HepG2 (cell line): Measurements from ENCODE around the gene WDR13. TPM values are rescaled to one million over a fixed set of nuclear protein-coding genes. Genes with fewer than 3 reads are reported as not detected.

ENCODE experiments used
- IKZF4 ChIP-seq: sonication (generic); formaldehyde crosslinking; IDR thresholded peaks from 2 replicates; pipeline ENCODE4 v1.5.1; 2020; ENCODE audit warnings: borderline replicate concordance, mild to moderate bottlenecking, low read depth, missing genetic modification reagents; ENCODE audit errors: not compliant biosample characterization
- JARID2 ChIP-seq: sonication (generic); formaldehyde crosslinking; IDR thresholded peaks from 2 replicates; pipeline ENCODE4 v1.8.1; 2023; ENCODE audit warnings: missing genetic modification reagents, inconsistent platforms; ENCODE audit not compliant: insufficient replicate concordance
- PHF8 ChIP-seq: sonication (generic); formaldehyde crosslinking; IDR thresholded peaks from 2 replicates; pipeline ENCODE4 v1.5.0; 2020; ENCODE audit warnings: missing genetic modification reagents
- POLR2AphosphoS2 ChIP-seq: IDR thresholded peaks from 2 replicates; pipeline ENCODE4 v1.6.1; 2011; ENCODE audit warnings: low read depth, low read length, improper control_type of control experiment
- ZBTB3 ChIP-seq: sonication (generic); formaldehyde crosslinking; IDR thresholded peaks from 2 replicates; pipeline ENCODE4 v1.4.0; 2020; ENCODE audit warnings: low read depth, mild to moderate bottlenecking, moderate library complexity, missing genetic modification reagents, borderline replicate concordance
- ZNF124 ChIP-seq: sonication (generic); formaldehyde crosslinking; IDR thresholded peaks from 2 replicates; pipeline ENCODE4 v1.4.0; 2020; ENCODE audit warnings: missing genetic modification reagents
- ZNF230 ChIP-seq: sonication (generic); formaldehyde crosslinking; IDR thresholded peaks from 2 replicates; pipeline ENCODE4 v1.4.0; 2020; ENCODE audit warnings: mild to moderate bottlenecking, missing genetic modification reagents
- ZNF772 ChIP-seq: sonication (generic); formaldehyde crosslinking; IDR thresholded peaks from 2 replicates; pipeline ENCODE4 v1.5.0; 2020; ENCODE audit warnings: mild to moderate bottlenecking, missing genetic modification reagents
- polyA plus RNA-seq, 8 experiments: library from polyadenylated mRNA; depleted of rRNA in 3 of 8; stranded (reverse) in 7 of 8; unstranded in 1 of 8; fragments of >200 nt; fragmentation: Illumina TruSeq in 4 of 8; extraction: Trizol in 4 of 8; gene quantifications; 2 replicates each; pipeline versions ENCODE4 v1.2.1 to v1.2.3, GENCODE V29; 2011 to 2016; ENCODE audit warnings: low read depth in 4 of 8, missing spikeins in 1 of 8, mixed read lengths in 1 of 8; ENCODE audit not compliant: insufficient read depth in 1 of 8
- total RNA-seq, 5 experiments: library from RNA; depleted of rRNA; stranded (reverse); fragments of >200 nt; fragmentation: Illumina TruSeq; extraction: Trizol; gene quantifications; 2 replicates each; pipeline ENCODE4 v1.2.3, GENCODE V29; 2016; ENCODE audit warnings: low read depth in 1 of 5
- TF ChIP-seq, protein P1 (sequence below): sonication (generic); formaldehyde crosslinking; IDR thresholded peaks from 2 replicates; pipeline ENCODE4 v1.4.0; 2020; ENCODE audit warnings: missing genetic modification reagents
- TF ChIP-seq, protein P2 (sequence below): IDR thresholded peaks from 2 replicates; pipeline ENCODE4 v1.6.1; 2016; ENCODE audit warnings: low read depth, borderline replicate concordance
- TF ChIP-seq, protein P3 (sequence below): sonication (generic); formaldehyde crosslinking; IDR thresholded peaks from 2 replicates; pipeline ENCODE4 v1.4.0; 2020; ENCODE audit warnings: mild to moderate bottlenecking, missing genetic modification reagents
- TF ChIP-seq, protein P4 (sequence below): sonication (generic); formaldehyde crosslinking; IDR thresholded peaks from 2 replicates; pipeline ENCODE4 v1.5.0; 2020; ENCODE audit warnings: missing genetic modification reagents
- TF ChIP-seq, protein P5 (sequence below): IDR thresholded peaks from 2 replicates; pipeline ENCODE4 v1.6.1; 2016; ENCODE audit warnings: low read depth, missing genetic modification reagents, missing compliant biosample characterization
- TF ChIP-seq, protein P6 (sequence below): IDR thresholded peaks from 2 replicates; pipeline ENCODE4 v1.4.0; 2020; ENCODE audit warnings: mild to moderate bottlenecking, missing genetic modification reagents

Gene WDR13
- total and polyA plus RNA-seq, 2 of the 13 experiments (the other 11 are each of a cell fraction or from before 2014, with no cell fraction given): 28.7 to 37.1 TPM

DNA sequence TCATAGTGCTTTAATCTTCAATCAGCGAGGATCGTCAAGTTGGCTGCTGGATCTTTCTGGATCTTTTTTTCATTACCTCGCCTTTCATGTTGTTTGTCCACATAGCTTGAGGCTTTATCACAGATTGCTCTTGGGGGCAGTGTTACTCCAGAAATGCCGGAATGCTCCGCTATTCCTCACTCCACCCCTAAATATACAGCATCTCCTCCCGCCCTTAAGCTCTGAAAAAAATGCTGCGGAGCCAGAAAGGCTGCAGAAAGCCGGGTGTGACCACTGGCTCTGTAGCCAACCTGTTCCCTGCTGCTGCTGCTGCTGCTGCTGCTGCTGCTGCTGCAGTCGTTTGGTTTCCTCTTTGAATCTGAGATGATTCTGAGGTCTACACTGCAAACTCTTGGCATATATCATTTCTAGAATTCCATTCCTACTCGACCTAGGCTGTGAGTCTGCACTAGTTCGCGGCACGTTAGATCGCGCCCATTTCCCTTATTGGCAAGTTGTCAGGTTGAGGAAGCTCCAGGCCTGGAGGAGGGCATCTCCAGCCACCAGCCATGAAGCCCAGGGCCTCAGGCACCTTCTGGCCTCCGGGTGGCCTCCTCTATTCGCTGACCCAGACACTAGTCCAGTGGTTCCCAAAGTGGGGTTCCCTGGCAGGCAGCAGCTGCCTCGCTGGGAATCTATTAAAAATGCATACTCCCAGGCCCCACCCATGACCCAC, 34.2 kb downstream of the WDR13 start (continued):
- TF ChIP-seq POLR2AphosphoS2 (no peak), ZNF772 (CRISPR knock-in tag) (no peak), ZNF230 (no peak), JARID2 (CRISPR knock-in tag) (no peak), ZNF124 (CRISPR knock-in tag) (no peak), IKZF4 (CRISPR knock-in tag) (no peak), PHF8 (no peak), ZBTB3 (CRISPR knock-in tag) (no peak)
- TF ChIP-seq, protein P1, sequence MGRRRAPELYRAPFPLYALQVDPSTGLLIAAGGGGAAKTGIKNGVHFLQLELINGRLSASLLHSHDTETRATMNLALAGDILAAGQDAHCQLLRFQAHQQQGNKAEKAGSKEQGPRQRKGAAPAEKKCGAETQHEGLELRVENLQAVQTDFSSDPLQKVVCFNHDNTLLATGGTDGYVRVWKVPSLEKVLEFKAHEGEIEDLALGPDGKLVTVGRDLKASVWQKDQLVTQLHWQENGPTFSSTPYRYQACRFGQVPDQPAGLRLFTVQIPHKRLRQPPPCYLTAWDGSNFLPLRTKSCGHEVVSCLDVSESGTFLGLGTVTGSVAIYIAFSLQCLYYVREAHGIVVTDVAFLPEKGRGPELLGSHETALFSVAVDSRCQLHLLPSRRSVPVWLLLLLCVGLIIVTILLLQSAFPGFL (CRISPR knock-in tag): no peak
- TF ChIP-seq, protein P2, sequence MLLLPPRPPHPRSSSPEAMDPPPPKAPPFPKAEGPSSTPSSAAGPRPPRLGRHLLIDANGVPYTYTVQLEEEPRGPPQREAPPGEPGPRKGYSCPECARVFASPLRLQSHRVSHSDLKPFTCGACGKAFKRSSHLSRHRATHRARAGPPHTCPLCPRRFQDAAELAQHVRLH (CRISPR knock-in tag): no peak
- TF ChIP-seq, protein P3, sequence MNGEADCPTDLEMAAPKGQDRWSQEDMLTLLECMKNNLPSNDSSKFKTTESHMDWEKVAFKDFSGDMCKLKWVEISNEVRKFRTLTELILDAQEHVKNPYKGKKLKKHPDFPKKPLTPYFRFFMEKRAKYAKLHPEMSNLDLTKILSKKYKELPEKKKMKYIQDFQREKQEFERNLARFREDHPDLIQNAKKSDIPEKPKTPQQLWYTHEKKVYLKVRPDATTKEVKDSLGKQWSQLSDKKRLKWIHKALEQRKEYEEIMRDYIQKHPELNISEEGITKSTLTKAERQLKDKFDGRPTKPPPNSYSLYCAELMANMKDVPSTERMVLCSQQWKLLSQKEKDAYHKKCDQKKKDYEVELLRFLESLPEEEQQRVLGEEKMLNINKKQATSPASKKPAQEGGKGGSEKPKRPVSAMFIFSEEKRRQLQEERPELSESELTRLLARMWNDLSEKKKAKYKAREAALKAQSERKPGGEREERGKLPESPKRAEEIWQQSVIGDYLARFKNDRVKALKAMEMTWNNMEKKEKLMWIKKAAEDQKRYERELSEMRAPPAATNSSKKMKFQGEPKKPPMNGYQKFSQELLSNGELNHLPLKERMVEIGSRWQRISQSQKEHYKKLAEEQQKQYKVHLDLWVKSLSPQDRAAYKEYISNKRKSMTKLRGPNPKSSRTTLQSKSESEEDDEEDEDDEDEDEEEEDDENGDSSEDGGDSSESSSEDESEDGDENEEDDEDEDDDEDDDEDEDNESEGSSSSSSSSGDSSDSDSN (CRISPR knock-in tag): no peak
- TF ChIP-seq, protein P4, sequence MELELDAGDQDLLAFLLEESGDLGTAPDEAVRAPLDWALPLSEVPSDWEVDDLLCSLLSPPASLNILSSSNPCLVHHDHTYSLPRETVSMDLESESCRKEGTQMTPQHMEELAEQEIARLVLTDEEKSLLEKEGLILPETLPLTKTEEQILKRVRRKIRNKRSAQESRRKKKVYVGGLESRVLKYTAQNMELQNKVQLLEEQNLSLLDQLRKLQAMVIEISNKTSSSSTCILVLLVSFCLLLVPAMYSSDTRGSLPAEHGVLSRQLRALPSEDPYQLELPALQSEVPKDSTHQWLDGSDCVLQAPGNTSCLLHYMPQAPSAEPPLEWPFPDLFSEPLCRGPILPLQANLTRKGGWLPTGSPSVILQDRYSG (CRISPR knock-in tag): no peak
- TF ChIP-seq, protein P5, sequence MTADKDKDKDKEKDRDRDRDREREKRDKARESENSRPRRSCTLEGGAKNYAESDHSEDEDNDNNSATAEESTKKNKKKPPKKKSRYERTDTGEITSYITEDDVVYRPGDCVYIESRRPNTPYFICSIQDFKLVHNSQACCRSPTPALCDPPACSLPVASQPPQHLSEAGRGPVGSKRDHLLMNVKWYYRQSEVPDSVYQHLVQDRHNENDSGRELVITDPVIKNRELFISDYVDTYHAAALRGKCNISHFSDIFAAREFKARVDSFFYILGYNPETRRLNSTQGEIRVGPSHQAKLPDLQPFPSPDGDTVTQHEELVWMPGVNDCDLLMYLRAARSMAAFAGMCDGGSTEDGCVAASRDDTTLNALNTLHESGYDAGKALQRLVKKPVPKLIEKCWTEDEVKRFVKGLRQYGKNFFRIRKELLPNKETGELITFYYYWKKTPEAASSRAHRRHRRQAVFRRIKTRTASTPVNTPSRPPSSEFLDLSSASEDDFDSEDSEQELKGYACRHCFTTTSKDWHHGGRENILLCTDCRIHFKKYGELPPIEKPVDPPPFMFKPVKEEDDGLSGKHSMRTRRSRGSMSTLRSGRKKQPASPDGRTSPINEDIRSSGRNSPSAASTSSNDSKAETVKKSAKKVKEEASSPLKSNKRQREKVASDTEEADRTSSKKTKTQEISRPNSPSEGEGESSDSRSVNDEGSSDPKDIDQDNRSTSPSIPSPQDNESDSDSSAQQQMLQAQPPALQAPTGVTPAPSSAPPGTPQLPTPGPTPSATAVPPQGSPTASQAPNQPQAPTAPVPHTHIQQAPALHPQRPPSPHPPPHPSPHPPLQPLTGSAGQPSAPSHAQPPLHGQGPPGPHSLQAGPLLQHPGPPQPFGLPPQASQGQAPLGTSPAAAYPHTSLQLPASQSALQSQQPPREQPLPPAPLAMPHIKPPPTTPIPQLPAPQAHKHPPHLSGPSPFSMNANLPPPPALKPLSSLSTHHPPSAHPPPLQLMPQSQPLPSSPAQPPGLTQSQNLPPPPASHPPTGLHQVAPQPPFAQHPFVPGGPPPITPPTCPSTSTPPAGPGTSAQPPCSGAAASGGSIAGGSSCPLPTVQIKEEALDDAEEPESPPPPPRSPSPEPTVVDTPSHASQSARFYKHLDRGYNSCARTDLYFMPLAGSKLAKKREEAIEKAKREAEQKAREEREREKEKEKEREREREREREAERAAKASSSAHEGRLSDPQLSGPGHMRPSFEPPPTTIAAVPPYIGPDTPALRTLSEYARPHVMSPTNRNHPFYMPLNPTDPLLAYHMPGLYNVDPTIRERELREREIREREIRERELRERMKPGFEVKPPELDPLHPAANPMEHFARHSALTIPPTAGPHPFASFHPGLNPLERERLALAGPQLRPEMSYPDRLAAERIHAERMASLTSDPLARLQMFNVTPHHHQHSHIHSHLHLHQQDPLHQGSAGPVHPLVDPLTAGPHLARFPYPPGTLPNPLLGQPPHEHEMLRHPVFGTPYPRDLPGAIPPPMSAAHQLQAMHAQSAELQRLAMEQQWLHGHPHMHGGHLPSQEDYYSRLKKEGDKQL (CRISPR knock-in tag): no peak
- TF ChIP-seq, protein P6, sequence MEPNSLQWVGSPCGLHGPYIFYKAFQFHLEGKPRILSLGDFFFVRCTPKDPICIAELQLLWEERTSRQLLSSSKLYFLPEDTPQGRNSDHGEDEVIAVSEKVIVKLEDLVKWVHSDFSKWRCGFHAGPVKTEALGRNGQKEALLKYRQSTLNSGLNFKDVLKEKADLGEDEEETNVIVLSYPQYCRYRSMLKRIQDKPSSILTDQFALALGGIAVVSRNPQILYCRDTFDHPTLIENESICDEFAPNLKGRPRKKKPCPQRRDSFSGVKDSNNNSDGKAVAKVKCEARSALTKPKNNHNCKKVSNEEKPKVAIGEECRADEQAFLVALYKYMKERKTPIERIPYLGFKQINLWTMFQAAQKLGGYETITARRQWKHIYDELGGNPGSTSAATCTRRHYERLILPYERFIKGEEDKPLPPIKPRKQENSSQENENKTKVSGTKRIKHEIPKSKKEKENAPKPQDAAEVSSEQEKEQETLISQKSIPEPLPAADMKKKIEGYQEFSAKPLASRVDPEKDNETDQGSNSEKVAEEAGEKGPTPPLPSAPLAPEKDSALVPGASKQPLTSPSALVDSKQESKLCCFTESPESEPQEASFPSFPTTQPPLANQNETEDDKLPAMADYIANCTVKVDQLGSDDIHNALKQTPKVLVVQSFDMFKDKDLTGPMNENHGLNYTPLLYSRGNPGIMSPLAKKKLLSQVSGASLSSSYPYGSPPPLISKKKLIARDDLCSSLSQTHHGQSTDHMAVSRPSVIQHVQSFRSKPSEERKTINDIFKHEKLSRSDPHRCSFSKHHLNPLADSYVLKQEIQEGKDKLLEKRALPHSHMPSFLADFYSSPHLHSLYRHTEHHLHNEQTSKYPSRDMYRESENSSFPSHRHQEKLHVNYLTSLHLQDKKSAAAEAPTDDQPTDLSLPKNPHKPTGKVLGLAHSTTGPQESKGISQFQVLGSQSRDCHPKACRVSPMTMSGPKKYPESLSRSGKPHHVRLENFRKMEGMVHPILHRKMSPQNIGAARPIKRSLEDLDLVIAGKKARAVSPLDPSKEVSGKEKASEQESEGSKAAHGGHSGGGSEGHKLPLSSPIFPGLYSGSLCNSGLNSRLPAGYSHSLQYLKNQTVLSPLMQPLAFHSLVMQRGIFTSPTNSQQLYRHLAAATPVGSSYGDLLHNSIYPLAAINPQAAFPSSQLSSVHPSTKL: peak; percentile 38; the same call in 1 of the 2 replicates
